Endodermal cell (in vitro differentiated cells): Measurements from ENCODE around the gene BCL2. TPM values are rescaled to one million over a fixed set of nuclear protein-coding genes. Genes with fewer than 3 reads are reported as not detected.

Source experiments
- DNase-seq: peaks from one replicate; pipeline ENCODE4 v3.0.0-alpha.2; 2017
- H3K27ac ChIP-seq: 2 replicates; pipeline ENCODE4 v1.5.1; 2013; ENCODE audit warnings: mild to moderate bottlenecking, low read depth, low read length, moderate library complexity
- H3K27me3 ChIP-seq: 2 replicates; pipeline ENCODE4 v1.6.1; 2013; ENCODE audit warnings: mild to moderate bottlenecking, low read length, moderate library complexity; ENCODE audit not compliant: insufficient read depth, control insufficient read depth, poor library complexity, severe bottlenecking
- H3K36me3 ChIP-seq: 2 replicates; pipeline ENCODE4 v1.7.0; 2013; ENCODE audit warnings: mild to moderate bottlenecking, low read length, moderate library complexity; ENCODE audit not compliant: control insufficient read depth, insufficient read depth
- H3K4me1 ChIP-seq: one replicate; pipeline ENCODE4 v1.7.0; 2013; ENCODE audit warnings: low read length; ENCODE audit not compliant: control insufficient read depth, insufficient read depth
- H3K4me3 ChIP-seq: 2 replicates; pipeline ENCODE4 v1.5.1; 2013; ENCODE audit warnings: mild to moderate bottlenecking, low read length, moderate library complexity
- H3K9ac ChIP-seq: 2 replicates; pipeline ENCODE4 v1.6.1; 2013; ENCODE audit warnings: mild to moderate bottlenecking, low read length, moderate library complexity; ENCODE audit not compliant: poor library complexity, severe bottlenecking; ENCODE audit errors: extremely low read depth
- H3K9me3 ChIP-seq: 2 replicates; pipeline ENCODE4 v1.6.1; 2013; ENCODE audit warnings: mild to moderate bottlenecking, low read length, moderate library complexity; ENCODE audit not compliant: control insufficient read depth
- H3K27ac Mint-ChIP-seq: 2 replicates; pipeline ENCODE4 v1.8.0; 2020; ENCODE audit warnings: mixed read lengths
- H3K27me3 Mint-ChIP-seq: 2 replicates; pipeline ENCODE4 v1.8.0; 2021; ENCODE audit warnings: mild to moderate bottlenecking, mixed read lengths; ENCODE audit not compliant: insufficient read depth
- H3K36me3 Mint-ChIP-seq: 2 replicates; pipeline ENCODE4 v1.8.0; 2020; ENCODE audit warnings: low read depth, mixed read lengths
- H3K4me1 Mint-ChIP-seq: 2 replicates; pipeline ENCODE4 v1.8.0; 2020; ENCODE audit warnings: mixed read lengths
- H3K4me3 Mint-ChIP-seq: 2 replicates; pipeline ENCODE4 v1.8.0; 2020; ENCODE audit warnings: mild to moderate bottlenecking, moderate library complexity, mixed read lengths
- H3K9me3 Mint-ChIP-seq: 2 replicates; pipeline ENCODE4 v1.8.0; 2020; ENCODE audit warnings: mild to moderate bottlenecking, mixed read lengths
- WGBS, 2 experiments: methylation state at CpG; one replicate each; pipeline versions ENCODE4 v1.1.5 to v1.1.7; 2013; ENCODE audit warnings: missing lambda C conversion rate in 2 of 2, mixed read lengths in 1 of 2; ENCODE audit not compliant: insufficient coverage in 1 of 2, insufficient read length in 1 of 2; 5-methylcytosine and 5-hydroxymethylcytosine counted together
- total RNA-seq, 2 donors: library from RNA; stranded (reverse); fragmentation: NEBNext Ultra II Directional in 1 of 2; extraction: Animal tissue kit (Norgen Biotek cat#: 25700) in 1 of 2; gene quantifications; 2 replicates in 1 of 2; 3 replicates in 1 of 2; pipeline ENCODE4 v1.2.1, GENCODE V29; 2021
- TF ChIP-seq, protein P1 (sequence below): fragments of 200-600 bp; sonication (generic); conservative IDR thresholded peaks from 2 replicates; pipeline ENCODE4 v1.5.0; 2021; ENCODE audit warnings: antibody characterized with exemption, mild to moderate bottlenecking

BCL2 gene
- total RNA-seq, 2 donors from 2014 or later = 1.4 to 2.3 TPM

GRCh38 chr18:63120620-63121019, 198.9 kb downstream of the BCL2 start:
- peaks cover 4% of the 10 kb centered on the region for H3K4me1 Mint-ChIP-seq
- no peaks in the 10 kb centered on the region for H3K4me1 ChIP-seq
- no peaks in the 10 kb centered on the region for H3K36me3 Mint-ChIP-seq
- H3K9me3 Mint-ChIP-seq = no peaks in the 10 kb centered on the region
- TF ChIP-seq, protein P1, sequence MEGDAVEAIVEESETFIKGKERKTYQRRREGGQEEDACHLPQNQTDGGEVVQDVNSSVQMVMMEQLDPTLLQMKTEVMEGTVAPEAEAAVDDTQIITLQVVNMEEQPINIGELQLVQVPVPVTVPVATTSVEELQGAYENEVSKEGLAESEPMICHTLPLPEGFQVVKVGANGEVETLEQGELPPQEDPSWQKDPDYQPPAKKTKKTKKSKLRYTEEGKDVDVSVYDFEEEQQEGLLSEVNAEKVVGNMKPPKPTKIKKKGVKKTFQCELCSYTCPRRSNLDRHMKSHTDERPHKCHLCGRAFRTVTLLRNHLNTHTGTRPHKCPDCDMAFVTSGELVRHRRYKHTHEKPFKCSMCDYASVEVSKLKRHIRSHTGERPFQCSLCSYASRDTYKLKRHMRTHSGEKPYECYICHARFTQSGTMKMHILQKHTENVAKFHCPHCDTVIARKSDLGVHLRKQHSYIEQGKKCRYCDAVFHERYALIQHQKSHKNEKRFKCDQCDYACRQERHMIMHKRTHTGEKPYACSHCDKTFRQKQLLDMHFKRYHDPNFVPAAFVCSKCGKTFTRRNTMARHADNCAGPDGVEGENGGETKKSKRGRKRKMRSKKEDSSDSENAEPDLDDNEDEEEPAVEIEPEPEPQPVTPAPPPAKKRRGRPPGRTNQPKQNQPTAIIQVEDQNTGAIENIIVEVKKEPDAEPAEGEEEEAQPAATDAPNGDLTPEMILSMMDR = no peak
- H3K36me3 ChIP-seq = no peaks in the 10 kb centered on the region
- H3K27ac Mint-ChIP-seq = no peak overlapping the region
- peaks cover 8% of the 10 kb centered on the region for H3K27me3 Mint-ChIP-seq
- H3K4me3 ChIP-seq = no peak overlapping the region
- no peaks in the 10 kb centered on the region for H3K9me3 ChIP-seq
- no peak overlapping the region for H3K4me3 Mint-ChIP-seq
- H3K9ac ChIP-seq = no peak overlapping the region
- DNase-seq = no peak
- WGBS, 2 experiments = 91 to 100% methylated on average over 4 of the region's 4 CpGs
- no peak overlapping the region for H3K27ac ChIP-seq
- H3K27me3 ChIP-seq = no peaks in the 10 kb centered on the region

DNA sequence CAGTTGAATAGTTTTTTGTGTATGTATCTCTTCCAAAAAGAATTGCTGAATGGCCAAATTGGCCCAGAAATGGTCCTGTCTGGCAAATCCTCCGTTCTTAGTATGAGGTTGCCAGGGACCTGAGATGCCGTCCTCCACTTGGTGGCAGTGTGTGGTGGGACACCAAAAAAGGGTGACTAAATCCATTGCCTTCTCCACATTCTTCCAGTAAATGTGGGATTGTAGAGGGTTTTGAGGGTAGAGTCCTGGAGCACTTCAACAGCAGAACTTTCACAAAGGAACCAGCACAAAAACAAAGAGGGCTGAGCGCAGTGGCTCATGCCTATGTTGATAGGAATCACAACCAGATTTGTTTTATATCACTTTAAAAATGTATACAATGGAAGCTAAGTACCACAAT, 199.9 kb downstream of the BCL2 start:
- Mint-ChIP-seq H3K4me1 (peaks cover 4% of the 10 kb centered on the region), H3K36me3 (no peaks in the 10 kb centered on the region), H3K27me3 (peaks cover 8% of the 10 kb centered on the region), H3K9me3 (no peaks in the 10 kb centered on the region), H3K4me3 (no peak overlapping the region), H3K27ac (no peak overlapping the region)
- Histone ChIP-seq H3K27me3 (no peaks in the 10 kb centered on the region), H3K4me3 (no peak overlapping the region), H3K9me3 (no peaks in the 10 kb centered on the region), H3K36me3 (no peaks in the 10 kb centered on the region), H3K9ac (no peak overlapping the region), H3K27ac (no peak overlapping the region), H3K4me1 (no peaks in the 10 kb centered on the region)
- DNase-seq = peak; percentile 74
- TF ChIP-seq, protein P1 = peak; percentile 76
- WGBS, 2 experiments = 41% methylated on average over 2 of the region's 3 CpGs; no CpG with 5 or more reads in 1 of the 2 experiments

- H3K9me3 ChIP-seq = no peaks in the 10 kb centered on the region
- WGBS, 2 experiments = 91 to 97% methylated on average over 3 to 5 of the region's 5 CpGs
- no peaks in the 10 kb centered on the region for H3K27me3 ChIP-seq
- no peak overlapping the region for H3K9ac ChIP-seq
- Mint-ChIP-seq H3K27me3 (peaks cover 5% of the 10 kb centered on the region), H3K36me3 (no peaks in the 10 kb centered on the region), H3K4me3 (no peak overlapping the region), H3K9me3 (no peaks in the 10 kb centered on the region), H3K4me1 (no peaks in the 10 kb centered on the region), H3K27ac (no peak overlapping the region)
- no peaks in the 10 kb centered on the region for H3K4me1 ChIP-seq
- no peak for DNase-seq
- no peaks in the 10 kb centered on the region for H3K36me3 ChIP-seq
- no peak overlapping the region for H3K27ac ChIP-seq
- TF ChIP-seq, protein P1 = no peak
- H3K4me3 ChIP-seq = no peak overlapping the region
Measured at GRCh38 chr18:63113899-63114565, 205.5 kb downstream of the BCL2 start.
